ENCODE data around the gene MTHFR.

MTHFR gene

GRCh38 chr1:11805422-11806306 is at the start of gene MTHFR, which contains the start of gene CLCN6:
TSS of gene MTHFR (minus strand) at chr1:11805964. CDS start at chr1:11803116, 2,848 bp downstream.
TSS of gene CLCN6 (plus strand) at chr1:11806191. CDS start at chr1:11806263, 72 bp downstream.
- peak; percentile 100 for DNase-seq

- no peak for DNase-seq
Observed at GRCh38 chr1:11855430-11855829, 49.7 kb upstream of the MTHFR start.

GRCh38 chr1:11854519-11854918 is 48.8 kb upstream of the MTHFR start:
- DNase-seq: no peak

GRCh38 chr1:11851180-11851579 is 45.4 kb upstream of the MTHFR start:
- DNase-seq: no peak

- DNase-seq: no peak
Observed at GRCh38 chr1:11850156-11850555, 44.4 kb upstream of the MTHFR start.

- no peak for DNase-seq
Observed at GRCh38 chr1:11848373-11848700, 42.6 kb upstream of the MTHFR start.

- peak; percentile 95 for DNase-seq
Observed at GRCh38 chr1:11847667-11848372, 42.1 kb upstream of the MTHFR start, which contains the start of gene NPPA. TSS of gene NPPA (minus strand) at chr1:11847783. CDS start at chr1:11847684, 99 bp downstream.

- no peak for DNase-seq
Observed at GRCh38 chr1:11845641-11846335, 40.0 kb upstream of the MTHFR start.

- peak; percentile 63 for DNase-seq
Observed at GRCh38 chr1:11842154-11843041, 36.6 kb upstream of the MTHFR start.

- DNase-seq: peak; percentile 29
Observed at GRCh38 chr1:11841245-11842153, 35.7 kb upstream of the MTHFR start.

- no peak for DNase-seq
Observed at GRCh38 chr1:11839727-11840705, 34.3 kb upstream of the MTHFR start.

GRCh38 chr1:11838349-11839272 is 32.8 kb upstream of the MTHFR start:
- DNase-seq: peak; percentile 61

GRCh38 chr1:11837767-11838348 is 32.1 kb upstream of the MTHFR start:
- DNase-seq: no peak

GRCh38 chr1:11836955-11837766 is 31.4 kb upstream of the MTHFR start:
- no peak for DNase-seq

GRCh38 chr1:11835441-11836225 is 29.9 kb upstream of the MTHFR start:
- no peak for DNase-seq

- no peak for DNase-seq
Observed at GRCh38 chr1:11833900-11834299, 28.1 kb upstream of the MTHFR start.

GRCh38 chr1:11833497-11833896 is 27.7 kb upstream of the MTHFR start:
- DNase-seq: no peak
